LNCAP (cell line): ENCODE data around the gene DPYD.

Source experiments
- CTCF ChIP-seq: fragments of 450-650 bp; IDR thresholded peaks from 2 replicates; pipeline ENCODE4 v1.5.1; 2017; ENCODE audit warnings: mild to moderate bottlenecking

DPYD gene

GRCh38 chr1:97796711-97797110 is 124.1 kb downstream of the DPYD start:
- TF ChIP-seq CTCF = no peak

- TF ChIP-seq CTCF = no peak
These were observed 128.2 kb downstream of the DPYD start for GRCh38 chr1:97792655-97793054.

GRCh38 chr1:97791251-97791650 is 129.6 kb downstream of the DPYD start:
- no peak for TF ChIP-seq CTCF

GRCh38 chr1:97787231-97787630 is 133.6 kb downstream of the DPYD start:
- no peak for TF ChIP-seq CTCF

- no peak for TF ChIP-seq CTCF
These were observed 136.2 kb downstream of the DPYD start for GRCh38 chr1:97784661-97785060.

GRCh38 chr1:97783751-97784150 is 137.1 kb downstream of the DPYD start:
- TF ChIP-seq CTCF = no peak

GRCh38 chr1:97781762-97782337 is 139.0 kb downstream of the DPYD start:
- no peak for TF ChIP-seq CTCF

GRCh38 chr1:97780884-97781283 is 139.9 kb downstream of the DPYD start:
- no peak for TF ChIP-seq CTCF
